Muscle of leg (tissue), 11 donors: Measurements from ENCODE around the gene TMEM106B. TPM values are rescaled to one million over a fixed set of nuclear protein-coding genes. Genes with fewer than 3 reads are reported as not detected.
A peak's percentile ranks its signal among the peaks of the same experiment; 100 is the strongest.

Experiments used
- DNase-seq: peaks from one replicate; pipeline ENCODE4 v3.0.0; 2013
- H3K27ac ChIP-seq: one replicate; pipeline ENCODE4 v1.5.1; 2013; ENCODE audit warnings: mild to moderate bottlenecking, low read length, control low read depth
- H3K27me3 ChIP-seq: one replicate; pipeline ENCODE4 v1.6.1; 2013; ENCODE audit warnings: low read length; ENCODE audit not compliant: control insufficient read depth, insufficient read depth
- H3K36me3 ChIP-seq: one replicate; pipeline ENCODE4 v1.6.1; 2013; ENCODE audit warnings: low read length; ENCODE audit not compliant: control insufficient read depth, insufficient read depth
- H3K4me1 ChIP-seq: one replicate; pipeline ENCODE4 v1.6.1; 2013; ENCODE audit warnings: low read length; ENCODE audit not compliant: control insufficient read depth, insufficient read depth
- H3K4me3 ChIP-seq: one replicate; pipeline ENCODE4 v1.5.1; 2013; ENCODE audit warnings: low read length, control low read depth
- H3K9me3 ChIP-seq: replicated peaks from 2 replicates; pipeline ENCODE4 v1.6.1; 2013; ENCODE audit warnings: low read depth, low read length; ENCODE audit not compliant: control insufficient read depth
- WGBS: methylation state at CpG from one replicate; pipeline ENCODE4 v1.1.5; 2013; ENCODE audit warnings: missing lambda C conversion rate; ENCODE audit not compliant: insufficient coverage; 5-methylcytosine and 5-hydroxymethylcytosine counted together
- polyA plus RNA-seq, 8 donors: library from polyadenylated mRNA; unstranded; fragments of 120-200 nt; gene quantifications; one replicate each; pipeline versions ENCODE4 v1.2.1 to v1.2.3, GENCODE V29; 2013; ENCODE audit warnings: inconsistent platforms in 1 of 8, low replicate concordance in 1 of 8; ENCODE audit not compliant: insufficient read length in 8 of 8, insufficient read depth in 1 of 8
- total RNA-seq: library from RNA; stranded (reverse); fragments of 120-200 nt; gene quantifications from one replicate; pipeline ENCODE4 v1.2.4, GENCODE V29; 2013

Gene TMEM106B
- total and polyA plus RNA-seq, 9 donors, result 21.0 to 39.9 (median 32.9) TPM

DNA sequence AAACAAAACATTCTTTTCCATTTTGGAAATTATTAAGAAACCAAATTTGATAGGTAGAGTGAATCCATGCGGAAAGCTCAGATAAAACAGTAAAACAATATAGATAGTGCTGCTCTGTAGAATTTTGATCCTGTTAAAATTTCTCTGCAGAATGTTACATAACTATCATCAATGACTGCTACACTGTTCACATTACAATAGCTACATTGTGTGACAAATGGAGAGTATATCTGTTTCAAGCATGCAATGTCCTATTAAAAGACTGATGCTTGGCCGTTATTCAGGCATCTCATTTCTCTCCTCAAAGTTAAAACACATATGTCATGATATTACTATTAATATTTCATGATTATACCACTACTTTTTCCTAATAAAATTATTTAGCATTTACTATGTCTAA, 14.7 kb upstream of the TMEM106B start:
- Histone ChIP-seq H3K36me3 (no peaks in the 10 kb centered on the region), H3K27me3 (no peaks in the 10 kb centered on the region), H3K27ac (no peak overlapping the region), H3K9me3 (no peaks in the 10 kb centered on the region), H3K4me1 (no peaks in the 10 kb centered on the region), H3K4me3 (no peak overlapping the region)
- WGBS, result no CpG with 5 or more reads among the region's 2 CpGs
- DNase-seq, result no peak

DNA sequence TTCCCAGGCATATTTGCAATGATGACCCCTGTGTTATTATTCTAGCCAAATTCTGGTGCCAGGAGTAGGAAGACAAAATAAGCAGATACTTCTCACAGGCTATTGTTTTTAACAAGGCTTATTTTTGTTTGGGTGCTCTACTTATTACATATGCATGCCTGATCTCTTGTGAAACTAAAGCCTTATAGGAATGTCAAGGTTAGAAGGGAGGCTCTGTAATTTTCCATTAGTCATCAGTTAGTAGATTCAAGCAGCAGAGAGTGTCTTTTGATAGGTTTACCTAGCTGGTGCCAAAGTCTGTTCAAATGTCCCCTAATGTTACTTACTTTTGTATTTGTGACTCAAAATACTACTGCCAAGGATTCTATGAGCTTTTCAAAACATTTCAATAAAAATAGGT, 11.7 kb upstream of the TMEM106B start:
- no peak for DNase-seq
- Histone ChIP-seq H3K9me3 (no peaks in the 10 kb centered on the region), H3K36me3 (no peaks in the 10 kb centered on the region), H3K4me1 (no peaks in the 10 kb centered on the region), H3K27me3 (no peaks in the 10 kb centered on the region), H3K4me3 (no peak overlapping the region), H3K27ac (no peak overlapping the region)

DNA sequence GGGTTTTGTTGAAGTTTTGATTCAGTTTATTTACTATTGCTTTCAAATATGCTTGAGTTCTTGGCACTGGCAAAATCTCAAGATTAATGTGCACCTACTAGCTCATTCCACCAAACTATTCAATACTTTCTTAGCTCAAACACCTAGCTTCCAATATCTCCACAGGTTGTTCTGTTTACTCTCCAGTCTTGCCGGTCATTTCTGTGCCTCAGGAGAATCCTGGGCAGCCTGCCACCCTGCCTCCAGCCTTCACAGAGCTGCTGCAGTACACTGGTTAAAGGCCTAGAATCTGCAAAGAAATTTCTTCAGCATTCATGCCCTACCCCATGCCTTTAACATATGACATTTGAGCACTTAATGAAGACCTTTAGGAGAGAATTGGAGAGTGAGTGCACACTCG, 4.0 kb upstream of the TMEM106B start:
- no CpG with 5 or more reads among the region's 2 CpGs for WGBS

DNA sequence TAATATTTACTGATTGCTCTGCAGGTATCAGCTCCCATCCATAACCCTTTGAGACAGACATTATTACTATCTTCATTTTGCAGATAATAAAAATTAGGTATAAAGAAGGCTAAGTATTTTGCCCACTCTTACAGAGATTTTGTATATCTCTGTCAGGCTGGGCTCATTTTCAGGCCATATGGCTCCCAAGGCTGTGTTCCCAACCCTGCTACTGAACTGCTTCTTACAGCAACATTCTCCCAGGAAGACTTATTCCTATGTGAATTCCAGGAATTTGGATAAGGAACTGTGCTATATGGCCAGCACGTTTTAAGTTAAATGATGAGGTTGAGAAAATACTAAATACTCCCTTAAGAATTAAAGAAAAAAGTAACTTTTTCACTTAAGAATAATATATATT, 1.9 kb upstream of the TMEM106B start:
- Histone ChIP-seq H3K9me3 (no peaks in the 10 kb centered on the region), H3K4me3 (no peak overlapping the region), H3K36me3 (no peaks in the 10 kb centered on the region), H3K27me3 (peaks cover 6% of the 10 kb centered on the region), H3K27ac (no peak overlapping the region), H3K4me1 (peaks cover 4% of the 10 kb centered on the region)
- DNase-seq, result no peak
- WGBS, result no CpG with 5 or more reads among the region's 1 CpG

More for the DNA sequence above, 4.0 kb upstream of the TMEM106B start:
- peaks cover 2% of the 10 kb centered on the region for H3K4me1 ChIP-seq
- H3K27me3 ChIP-seq, result peaks cover 6% of the 10 kb centered on the region
- no peak overlapping the region for H3K4me3 ChIP-seq
- H3K9me3 ChIP-seq, result no peaks in the 10 kb centered on the region
- no peak for DNase-seq
- no peaks in the 10 kb centered on the region for H3K36me3 ChIP-seq
- H3K27ac ChIP-seq, result no peak overlapping the region

DNA sequence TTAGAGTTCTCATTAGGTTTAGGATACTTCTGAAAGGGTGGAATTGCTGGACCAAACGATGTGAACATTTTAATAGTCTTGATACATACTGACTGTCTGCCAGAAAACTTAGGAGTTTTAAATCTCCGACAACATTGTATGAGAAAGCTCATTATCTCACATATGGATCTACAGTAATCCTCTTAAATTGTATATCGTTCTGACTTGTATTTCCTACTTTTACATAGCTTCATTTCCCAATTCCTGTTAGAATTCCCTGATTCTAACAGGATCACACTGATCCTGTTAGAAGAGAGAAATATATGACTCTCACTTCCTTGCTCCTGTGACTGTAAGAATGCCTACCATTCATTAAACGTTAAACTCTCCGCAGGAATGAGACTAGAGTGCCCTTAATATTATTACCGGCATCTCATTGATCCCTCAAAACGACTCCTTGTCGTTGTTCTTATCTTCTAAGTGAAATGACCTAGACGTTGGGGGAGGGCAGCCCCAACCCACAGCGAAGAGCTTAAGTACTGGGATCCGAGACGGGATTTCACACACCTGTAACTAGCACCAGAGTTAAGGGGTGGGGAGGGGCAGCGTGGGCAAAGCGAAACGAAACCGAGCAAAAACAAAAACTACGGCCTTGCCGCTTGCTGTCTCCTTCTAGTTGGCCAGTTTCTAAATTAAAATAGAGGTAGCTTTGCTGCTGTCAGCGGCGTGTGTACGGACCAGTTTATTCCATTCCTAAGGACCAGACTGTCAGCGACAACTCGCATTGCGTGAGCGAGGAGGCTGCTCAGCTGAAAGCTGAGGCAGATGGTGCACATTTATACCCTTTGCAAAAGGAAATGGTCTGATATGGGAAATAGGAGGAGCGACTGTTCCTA, 678 bp upstream of the TMEM106B start:
- H3K9me3 ChIP-seq, result no peaks in the 10 kb centered on the region
- under 1% methylated on average over 11 of the region's 26 CpGs for WGBS

DNA sequence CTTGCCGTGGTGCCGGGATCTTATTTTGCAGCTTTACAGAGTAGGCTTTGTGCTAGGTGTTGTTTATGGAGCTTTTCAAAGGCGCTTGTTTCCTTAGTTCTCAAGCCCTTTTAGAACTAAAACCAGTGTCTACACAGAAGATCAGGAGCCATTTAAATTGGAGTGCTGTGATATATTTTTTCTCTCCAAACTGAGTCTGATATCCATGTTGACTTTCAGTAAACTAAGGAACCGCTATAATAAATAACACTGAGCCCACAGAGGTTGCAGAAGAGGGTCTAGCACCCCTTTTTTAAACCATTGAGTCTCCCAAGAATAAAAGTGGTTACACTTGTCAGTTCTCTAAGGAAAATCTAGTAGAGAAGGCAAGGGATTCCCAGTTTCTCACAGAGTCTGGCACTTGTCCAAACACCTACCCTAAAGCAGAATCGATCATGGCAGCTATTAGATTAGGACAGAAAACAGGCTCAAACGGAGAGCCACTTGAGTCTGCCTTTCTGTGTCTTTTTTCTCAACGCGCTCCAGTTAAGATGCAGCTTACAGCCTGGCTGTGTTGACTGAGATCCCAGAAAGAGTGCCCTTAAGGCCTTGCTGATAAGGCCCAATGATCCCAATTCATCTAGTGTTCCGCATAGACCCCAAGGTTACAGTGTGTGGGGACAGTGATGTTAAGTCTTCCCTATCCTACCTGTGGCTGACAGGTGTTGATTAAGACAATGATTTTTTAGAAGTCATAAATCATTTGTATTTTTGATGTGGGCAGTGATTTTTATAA, 804 bp downstream of the TMEM106B start:
- WGBS, result 44% methylated on average over 3 of the region's 9 CpGs
- peaks cover 6% of the 10 kb centered on the region for H3K27me3 ChIP-seq
- H3K4me3 ChIP-seq, result peak overlapping the region; percentile 94
- peaks cover 3% of the 10 kb centered on the region for H3K36me3 ChIP-seq
- H3K9me3 ChIP-seq, result no peaks in the 10 kb centered on the region
- H3K4me1 ChIP-seq, result peaks cover 4% of the 10 kb centered on the region
- peak; percentile 37 for DNase-seq
- H3K27ac ChIP-seq, result peak overlapping the region; percentile 94

More for the DNA sequence above, 678 bp upstream of the TMEM106B start:
- H3K4me1 ChIP-seq, result peaks cover 4% of the 10 kb centered on the region
- DNase-seq, result no peak
- H3K27ac ChIP-seq, result peak overlapping the region; percentile 96
- H3K27me3 ChIP-seq, result peaks cover 6% of the 10 kb centered on the region
- H3K4me3 ChIP-seq, result peak overlapping the region; percentile 94
- no peaks in the 10 kb centered on the region for H3K36me3 ChIP-seq

DNA sequence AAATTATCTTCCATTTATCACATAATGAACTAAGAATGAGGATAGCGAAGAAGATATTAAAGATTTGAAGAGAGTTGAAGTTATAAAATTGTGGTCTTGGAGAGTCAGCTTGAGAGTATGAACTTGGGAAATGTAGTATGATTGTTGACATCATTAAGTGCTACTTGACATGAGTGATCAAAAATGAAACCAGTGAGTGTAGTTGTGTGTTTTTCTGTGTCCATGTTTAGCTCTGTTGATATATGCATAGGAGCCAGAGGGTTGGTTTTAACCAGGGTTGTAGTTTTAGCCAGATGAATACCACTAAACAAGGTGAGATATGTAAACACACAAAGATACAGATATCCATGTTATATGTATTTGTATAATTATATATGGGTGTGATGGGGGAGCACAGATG, 6.2 kb downstream of the TMEM106B start:
- Histone ChIP-seq H3K27me3 (no peaks in the 10 kb centered on the region), H3K36me3 (peaks cover 10% of the 10 kb centered on the region), H3K4me3 (no peak overlapping the region), H3K4me1 (no peaks in the 10 kb centered on the region), H3K27ac (no peak overlapping the region), H3K9me3 (no peaks in the 10 kb centered on the region)
- 100% methylated on average over 1 of the region's 1 CpG for WGBS
- DNase-seq, result no peak

DNA sequence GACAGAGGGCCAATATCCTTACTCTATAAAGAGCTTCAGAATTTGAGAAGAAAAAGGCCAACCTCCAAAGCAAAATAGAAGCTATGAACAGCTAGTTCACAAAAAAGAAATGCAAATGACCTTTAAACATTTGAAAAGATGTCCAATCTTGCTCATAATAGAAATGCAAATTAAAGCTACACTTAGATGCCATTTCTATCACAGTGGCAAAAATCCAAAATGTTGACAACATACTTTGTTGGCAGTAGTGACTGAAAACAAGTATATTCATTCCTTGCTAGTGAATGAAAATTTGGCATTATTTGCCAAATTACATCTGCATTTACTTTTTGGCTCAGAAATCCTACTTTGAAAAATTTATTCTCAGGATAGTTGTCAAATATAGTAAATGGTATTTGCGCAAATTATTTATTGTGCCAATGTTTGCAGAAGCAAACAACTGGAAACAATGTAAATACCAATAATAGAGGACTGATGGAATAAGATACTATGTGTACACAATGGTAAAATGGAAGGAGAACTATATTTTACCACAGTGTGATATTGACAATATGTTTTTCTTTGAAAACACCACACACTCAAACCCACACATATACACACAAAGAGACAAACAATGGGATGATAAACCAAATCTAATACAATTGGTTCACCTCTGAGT, 9.4 kb downstream of the TMEM106B start:
- WGBS, result no CpG with 5 or more reads among the region's 1 CpG
- Histone ChIP-seq H3K4me3 (no peak overlapping the region), H3K27ac (no peak overlapping the region), H3K4me1 (no peaks in the 10 kb centered on the region), H3K36me3 (peaks cover 10% of the 10 kb centered on the region), H3K9me3 (no peaks in the 10 kb centered on the region), H3K27me3 (no peaks in the 10 kb centered on the region)
- peak; percentile 27 for DNase-seq

DNA sequence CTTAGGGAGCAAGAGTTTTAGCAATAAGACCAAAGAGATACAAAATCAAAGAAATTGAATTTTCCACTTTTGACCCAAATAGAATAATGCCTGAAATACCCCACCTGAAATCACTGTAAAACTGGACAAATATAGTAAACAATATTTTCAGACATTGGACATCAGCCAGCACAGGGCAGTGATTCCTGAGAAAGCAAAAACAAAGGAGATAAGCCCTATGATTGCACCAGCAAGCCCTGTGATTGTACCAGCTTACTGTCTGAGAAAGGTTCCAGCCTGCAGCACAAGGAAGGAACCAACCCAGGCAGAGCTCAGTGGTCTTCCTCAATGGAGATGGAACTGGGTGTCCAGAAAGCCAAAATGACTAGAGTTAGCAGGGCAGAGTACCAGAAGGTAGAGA, 10.3 kb downstream of the TMEM106B start:
- Histone ChIP-seq H3K27me3 (no peaks in the 10 kb centered on the region), H3K4me1 (no peaks in the 10 kb centered on the region), H3K36me3 (peaks cover 11% of the 10 kb centered on the region), H3K27ac (no peak overlapping the region), H3K9me3 (no peaks in the 10 kb centered on the region), H3K4me3 (no peak overlapping the region)
- no peak for DNase-seq
